NT2/D1 (cell line): ENCODE results near the gene ABAT.

ENCODE experiments used
- DNase-seq: peaks from one replicate; pipeline ENCODE4 v3.0.0-alpha.2; 2011; ENCODE audit warnings: low read depth, low spot score
- H3K27me3 ChIP-seq: 2 replicates; pipeline ENCODE4 v1.6.0; 2011; ENCODE audit warnings: mild to moderate bottlenecking; ENCODE audit not compliant: insufficient read length, insufficient read depth
- H3K36me3 ChIP-seq: 2 replicates; pipeline ENCODE4 v1.6.1; 2011; ENCODE audit warnings: mild to moderate bottlenecking, low read length, mixed read lengths; ENCODE audit not compliant: insufficient read depth, insufficient read length
- H3K4me1 ChIP-seq: 2 replicates; pipeline ENCODE4 v1.5.1; 2011; ENCODE audit not compliant: insufficient read depth, insufficient read length
- H3K4me3 ChIP-seq: 2 replicates; pipeline ENCODE4 v1.5.1; 2011; ENCODE audit warnings: low read depth; ENCODE audit not compliant: insufficient read length
- H3K9ac ChIP-seq: 2 replicates; pipeline ENCODE4 v1.6.0; 2011; ENCODE audit warnings: low read depth; ENCODE audit not compliant: insufficient read length
- H3K9me3 ChIP-seq: 2 replicates; pipeline ENCODE4 v1.5.1; 2011; ENCODE audit warnings: mild to moderate bottlenecking, low read length; ENCODE audit not compliant: insufficient read depth
- SUZ12 ChIP-seq: IDR thresholded peaks from 2 replicates; pipeline ENCODE4 v1.6.1; 2011; ENCODE audit not compliant: insufficient read length, insufficient read depth; ENCODE audit errors: extremely low read depth
- YY1 ChIP-seq: IDR thresholded peaks from 2 replicates; pipeline ENCODE4 v1.6.1; 2011; ENCODE audit not compliant: insufficient read length, insufficient read depth
- ZNF274 ChIP-seq: IDR thresholded peaks from 2 replicates; pipeline ENCODE4 v1.6.1; 2011; ENCODE audit warnings: mild to moderate bottlenecking, low read depth, low read length

Gene ABAT

GRCh38 chr16:8655184-8655717 is 19.2 kb upstream of the ABAT start:
- DNase-seq, result no peak
- H3K9ac ChIP-seq, result no peak overlapping the region

GRCh38 chr16:8656376-8656775 is 18.0 kb upstream of the ABAT start:
- Histone ChIP-seq H3K36me3 (no peaks in the 10 kb centered on the region), H3K4me3 (no peak overlapping the region), H3K9ac (no peak overlapping the region), H3K27me3 (no peaks in the 10 kb centered on the region), H3K9me3 (no peaks in the 10 kb centered on the region), H3K4me1 (no peaks in the 10 kb centered on the region)
- no peak for TF ChIP-seq YY1
- no peak for TF ChIP-seq SUZ12
- no peak for TF ChIP-seq ZNF274
- DNase-seq, result no peak

More at GRCh38 chr16:8655184-8655717, 19.2 kb upstream of the ABAT start:
- Histone ChIP-seq H3K4me3 (no peak overlapping the region), H3K9me3 (no peaks in the 10 kb centered on the region), H3K4me1 (no peaks in the 10 kb centered on the region), H3K36me3 (no peaks in the 10 kb centered on the region), H3K27me3 (no peaks in the 10 kb centered on the region)
- no peak for TF ChIP-seq YY1
- no peak for TF ChIP-seq ZNF274
- TF ChIP-seq SUZ12, result no peak

- peak; percentile 66 for DNase-seq
- H3K9me3 ChIP-seq, result no peaks in the 10 kb centered on the region
- no peak overlapping the region for H3K4me3 ChIP-seq
- no peaks in the 10 kb centered on the region for H3K36me3 ChIP-seq
- TF ChIP-seq YY1 (no peak), ZNF274 (no peak), SUZ12 (no peak)
- no peaks in the 10 kb centered on the region for H3K4me1 ChIP-seq
- H3K9ac ChIP-seq, result no peak overlapping the region
- H3K27me3 ChIP-seq, result no peaks in the 10 kb centered on the region
These were observed 13.5 kb upstream of the ABAT start for GRCh38 chr16:8660841-8661301.

- Histone ChIP-seq H3K4me3 (no peak overlapping the region), H3K9me3 (no peaks in the 10 kb centered on the region), H3K9ac (no peak overlapping the region), H3K4me1 (no peaks in the 10 kb centered on the region), H3K27me3 (no peaks in the 10 kb centered on the region), H3K36me3 (no peaks in the 10 kb centered on the region)
- no peak for DNase-seq
- TF ChIP-seq SUZ12, result no peak
- no peak for TF ChIP-seq YY1
- no peak for TF ChIP-seq ZNF274
These were observed 12.7 kb upstream of the ABAT start for GRCh38 chr16:8661703-8662102.

- H3K27me3 ChIP-seq, result no peaks in the 10 kb centered on the region
- H3K4me3 ChIP-seq, result no peak overlapping the region
- H3K4me1 ChIP-seq, result no peaks in the 10 kb centered on the region
- no peaks in the 10 kb centered on the region for H3K9me3 ChIP-seq
- no peak overlapping the region for H3K9ac ChIP-seq
- TF ChIP-seq SUZ12 (no peak), YY1 (no peak), ZNF274 (no peak)
- DNase-seq, result no peak
- H3K36me3 ChIP-seq, result no peaks in the 10 kb centered on the region
These were observed 11.0 kb upstream of the ABAT start for GRCh38 chr16:8663192-8664089.

- Histone ChIP-seq H3K9ac (no peak overlapping the region), H3K9me3 (no peaks in the 10 kb centered on the region), H3K4me1 (no peaks in the 10 kb centered on the region), H3K4me3 (no peak overlapping the region), H3K27me3 (no peaks in the 10 kb centered on the region), H3K36me3 (no peaks in the 10 kb centered on the region)
- peak; percentile 47 for DNase-seq
- TF ChIP-seq YY1, result no peak
- no peak for TF ChIP-seq SUZ12
- no peak for TF ChIP-seq ZNF274
These were observed 8.9 kb upstream of the ABAT start for GRCh38 chr16:8665529-8665928.

GRCh38 chr16:8667492-8667891 is 6.9 kb upstream of the ABAT start:
- no peak overlapping the region for H3K4me3 ChIP-seq
- peaks cover 6% of the 10 kb centered on the region for H3K27me3 ChIP-seq
- H3K4me1 ChIP-seq, result no peaks in the 10 kb centered on the region
- no peaks in the 10 kb centered on the region for H3K9me3 ChIP-seq
- TF ChIP-seq SUZ12, result no peak
- no peak for TF ChIP-seq YY1
- no peak for TF ChIP-seq ZNF274
- no peaks in the 10 kb centered on the region for H3K36me3 ChIP-seq
- H3K9ac ChIP-seq, result no peak overlapping the region
- no peak for DNase-seq
